GM21528 (cell line): ENCODE measurements around the gene PNPLA4.

ENCODE experiments used
- ATAC-seq: cut with Tn5 transposase; IDR thresholded peaks from one replicate; pipeline ENCODE4 v1.9.1; 2021; ENCODE audit warnings: mild to moderate bottlenecking, moderate library complexity; ENCODE audit not compliant: unreplicated experiment, low FRiP score

Gene PNPLA4, protein sequence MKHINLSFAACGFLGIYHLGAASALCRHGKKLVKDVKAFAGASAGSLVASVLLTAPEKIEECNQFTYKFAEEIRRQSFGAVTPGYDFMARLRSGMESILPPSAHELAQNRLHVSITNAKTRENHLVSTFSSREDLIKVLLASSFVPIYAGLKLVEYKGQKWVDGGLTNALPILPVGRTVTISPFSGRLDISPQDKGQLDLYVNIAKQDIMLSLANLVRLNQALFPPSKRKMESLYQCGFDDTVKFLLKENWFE

DNA sequence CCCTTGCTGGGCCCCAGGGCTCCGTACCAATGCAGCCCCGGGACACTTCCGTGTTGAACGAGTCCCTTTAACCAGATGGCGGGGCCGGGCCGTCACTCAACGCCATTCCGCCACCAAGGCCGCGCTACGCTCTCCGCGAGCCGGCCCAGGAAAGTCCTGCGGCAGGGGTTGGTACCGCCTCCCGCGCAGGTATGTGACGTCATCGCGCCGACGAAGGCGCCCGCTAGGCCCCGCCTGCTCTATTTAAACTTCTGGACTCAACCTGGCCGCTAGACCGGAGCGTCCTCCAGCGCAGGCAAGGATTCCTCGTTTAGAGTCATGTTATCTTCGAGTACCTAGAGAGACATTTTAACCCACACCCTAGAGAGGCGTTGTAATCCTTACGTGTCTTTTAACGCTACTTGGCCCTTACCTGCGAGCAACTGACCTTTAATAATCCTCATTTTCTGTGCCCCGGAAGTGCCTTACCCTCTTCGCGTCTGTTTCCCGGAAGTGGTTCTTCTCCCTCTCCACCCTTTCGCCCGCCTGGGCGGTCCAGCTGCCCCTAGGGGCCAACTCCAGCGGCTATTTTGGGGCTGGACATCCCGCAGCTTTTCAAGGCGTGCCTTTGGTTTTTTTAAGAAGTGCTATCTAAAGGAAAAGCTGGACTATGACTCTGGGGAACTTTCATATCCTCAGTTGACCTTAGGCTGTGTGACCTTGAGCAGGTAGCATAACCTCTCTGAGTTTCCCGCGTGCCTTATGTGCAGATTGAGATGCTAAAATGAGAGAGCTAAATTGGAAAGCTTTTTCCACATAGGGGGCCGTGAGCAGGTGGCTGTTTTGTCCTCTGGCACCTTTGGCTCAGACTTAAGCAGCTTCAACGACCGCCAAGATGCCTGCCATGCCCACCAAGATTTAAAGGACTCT is at the start of gene PNPLA4:
PNPLA4 (minus strand) TSS at position 155 of the 909 bp plus-strand sequence. CDS start 1,294 bp downstream, outside the sequence.
- ATAC-seq: peak; percentile 98

DNA sequence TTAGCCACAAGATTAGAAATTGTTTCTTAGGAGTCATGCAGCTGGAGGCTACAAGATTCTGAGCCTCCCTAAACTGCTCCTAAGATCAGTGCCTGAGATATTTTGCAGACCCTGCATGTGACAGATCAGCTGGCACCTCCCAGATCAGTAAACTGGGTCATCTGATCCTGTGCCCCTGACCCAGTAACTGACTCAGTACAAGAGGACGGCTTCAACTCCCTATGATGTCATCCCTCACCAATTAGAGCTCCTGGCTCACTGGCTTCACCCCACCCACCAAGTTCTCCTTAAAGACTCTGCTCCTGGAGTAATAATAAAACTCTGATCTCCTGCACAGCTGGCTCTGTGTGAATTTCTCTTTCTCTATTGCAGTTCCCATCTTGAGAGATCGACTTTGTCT is 45.4 kb upstream of the PNPLA4 start:
- ATAC-seq: no peak

DNA sequence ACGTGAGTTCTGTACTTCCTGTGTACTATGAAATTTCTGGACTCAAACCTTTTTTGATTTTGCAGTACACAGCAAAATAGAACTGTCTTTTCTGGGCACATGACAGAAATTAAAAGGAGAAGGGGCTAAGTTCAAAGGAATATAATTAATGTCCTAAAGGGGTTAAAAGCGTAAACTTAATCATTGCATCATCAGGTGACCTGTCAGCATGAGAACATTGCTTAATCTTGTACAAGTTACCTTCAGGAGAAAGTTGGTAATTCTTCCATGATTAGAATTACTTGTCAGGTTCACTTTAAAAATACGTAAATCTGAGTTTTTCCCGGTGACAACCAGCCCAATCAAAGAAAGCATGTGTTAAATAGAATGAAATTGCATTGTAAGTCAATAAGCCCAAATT is 43.2 kb upstream of the PNPLA4 start:
- ATAC-seq: no peak

DNA sequence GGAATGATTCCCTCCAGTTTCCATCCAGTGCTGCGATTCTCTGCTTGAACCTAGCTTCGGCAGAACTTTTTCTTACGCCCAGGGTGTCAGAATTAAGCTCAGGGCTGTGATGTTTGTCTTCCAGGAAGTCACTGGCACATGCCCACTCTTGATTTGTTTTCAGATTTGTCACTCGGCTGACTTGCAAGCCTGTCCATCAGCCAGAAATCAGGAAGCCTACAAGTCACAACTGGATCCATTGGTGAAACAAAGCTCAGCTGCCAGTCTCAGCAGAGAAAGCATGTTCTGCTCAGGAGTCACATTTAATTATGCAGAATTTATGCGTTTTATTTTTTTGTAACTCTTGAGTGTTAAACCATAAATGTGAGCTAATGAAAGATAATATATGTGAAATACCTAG is 38.2 kb upstream of the PNPLA4 start:
- no peak for ATAC-seq

DNA sequence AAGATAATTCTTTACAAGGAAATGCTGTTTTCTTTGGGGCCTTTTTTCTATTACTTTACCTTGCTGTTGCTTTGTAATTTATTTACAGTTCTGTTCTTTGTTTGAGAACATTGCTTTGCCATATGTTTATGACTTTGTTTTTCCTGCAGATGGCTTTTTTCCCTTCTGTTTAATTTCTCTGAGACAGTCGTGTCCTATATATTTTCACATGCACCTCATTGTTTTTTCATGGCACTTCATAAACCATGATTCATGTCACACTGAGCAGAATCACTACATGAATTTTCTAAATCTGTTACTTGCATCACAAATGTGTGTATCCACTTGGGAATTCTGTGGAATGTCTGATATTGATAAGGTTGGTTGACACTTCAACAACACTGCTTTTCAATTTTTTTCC is 33.0 kb upstream of the PNPLA4 start:
- no peak for ATAC-seq

DNA sequence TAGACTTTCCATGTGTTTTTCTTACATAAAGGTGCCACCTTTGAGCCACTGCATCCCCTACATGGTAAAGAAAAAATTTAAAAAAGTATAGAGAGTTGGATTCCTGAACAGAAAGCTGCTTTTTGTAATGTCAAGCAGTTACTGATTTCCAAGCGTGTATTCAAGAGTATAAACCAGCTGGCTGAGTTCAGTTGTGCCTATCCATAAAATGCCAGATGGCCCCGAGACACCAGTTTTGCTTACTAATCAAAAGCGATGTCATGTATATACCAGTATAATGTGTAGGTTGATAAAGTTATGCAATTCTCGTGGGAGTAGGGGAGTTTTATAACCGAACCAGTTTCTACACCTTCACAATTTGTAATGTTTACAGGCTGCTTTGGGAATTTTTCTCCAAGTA is 26.2 kb upstream of the PNPLA4 start:
- ATAC-seq: no peak

DNA sequence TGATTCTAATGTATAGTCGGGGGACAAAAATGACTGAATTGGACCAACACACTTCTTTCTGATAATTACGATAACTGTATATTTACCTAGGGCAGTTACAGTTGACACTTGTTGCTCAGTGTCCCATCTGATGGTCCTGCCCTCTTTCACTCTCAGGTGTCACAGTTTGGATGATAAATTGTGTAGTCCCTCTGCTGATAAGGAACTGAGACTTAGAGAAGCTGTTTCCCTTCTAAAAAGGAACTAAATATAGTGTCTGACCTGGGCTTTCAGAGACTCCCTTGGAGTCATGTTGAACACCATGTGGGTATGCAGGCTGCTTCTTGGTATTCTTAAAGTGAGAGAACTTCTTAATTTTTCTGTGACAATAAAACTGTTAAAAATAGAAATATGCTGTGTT is 23.7 kb upstream of the PNPLA4 start:
- ATAC-seq: peak; percentile 96

DNA sequence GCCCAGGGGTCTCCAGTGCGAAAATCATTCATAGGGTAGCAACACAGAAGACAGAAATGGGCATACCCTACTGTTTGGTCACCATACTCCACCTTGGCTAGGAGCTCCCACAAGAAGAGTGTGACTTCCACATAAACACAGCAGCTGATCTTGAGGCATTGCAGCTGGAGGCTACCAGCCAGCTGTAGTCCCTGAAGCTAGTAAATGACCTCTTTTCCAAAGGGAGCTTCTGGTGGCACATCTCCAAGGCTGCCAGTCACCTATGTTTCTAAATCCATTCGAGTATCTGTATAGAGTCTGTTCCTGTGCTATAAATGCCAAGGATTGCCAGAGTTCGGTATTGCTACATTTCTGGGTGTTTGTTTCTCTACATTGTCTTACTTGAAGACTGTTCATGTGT is 21.3 kb upstream of the PNPLA4 start:
- no peak for ATAC-seq

DNA sequence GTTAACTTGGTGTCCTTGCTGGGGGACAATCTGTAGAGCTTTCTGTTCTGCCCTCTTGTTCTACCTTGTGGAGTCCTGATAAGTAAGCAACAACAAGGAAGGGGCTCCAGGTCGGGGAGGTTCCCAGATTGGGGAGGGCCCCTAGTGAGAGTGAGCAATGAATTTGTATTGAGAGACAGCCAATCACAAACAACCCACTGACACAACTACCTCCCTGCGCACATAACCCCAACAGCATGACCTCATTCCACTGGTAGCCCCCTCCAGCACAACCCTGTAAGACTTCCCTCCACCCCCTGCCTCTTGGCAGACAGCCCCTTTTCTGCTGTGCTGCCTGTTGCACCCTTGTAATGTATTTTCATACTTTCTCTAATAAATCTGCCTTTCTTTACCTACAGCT is 19.7 kb upstream of the PNPLA4 start:
- ATAC-seq: no peak

DNA sequence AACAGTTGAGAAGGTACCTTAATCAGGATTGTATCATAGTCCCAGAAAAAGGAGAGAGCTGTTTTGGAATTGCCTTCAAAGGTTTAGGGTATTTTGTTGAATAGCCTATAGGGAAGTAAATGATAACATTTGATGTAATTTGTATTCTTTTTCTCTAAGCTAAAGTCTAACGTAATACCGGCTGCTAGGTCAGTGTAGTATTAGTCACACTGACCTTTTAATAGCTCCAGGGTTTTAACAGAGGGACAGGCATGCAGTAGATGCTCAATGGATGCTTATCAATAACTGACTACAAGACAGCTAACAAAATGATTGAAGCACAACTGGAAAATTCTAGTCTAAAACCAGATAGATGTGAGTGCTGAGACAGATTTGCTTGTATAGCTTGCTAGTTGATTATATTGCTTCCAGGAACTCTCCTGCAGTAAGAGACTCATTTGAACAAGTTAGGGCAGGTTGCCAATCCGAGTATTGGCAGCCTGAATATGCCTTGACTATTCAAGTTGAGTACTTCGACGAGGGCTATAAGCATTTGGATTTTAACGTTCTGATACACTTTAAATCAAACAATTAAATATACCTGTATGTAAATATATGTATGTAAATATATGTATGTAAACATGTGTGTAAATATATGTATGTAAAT is 16.5 kb upstream of the PNPLA4 start:
- no peak for ATAC-seq

DNA sequence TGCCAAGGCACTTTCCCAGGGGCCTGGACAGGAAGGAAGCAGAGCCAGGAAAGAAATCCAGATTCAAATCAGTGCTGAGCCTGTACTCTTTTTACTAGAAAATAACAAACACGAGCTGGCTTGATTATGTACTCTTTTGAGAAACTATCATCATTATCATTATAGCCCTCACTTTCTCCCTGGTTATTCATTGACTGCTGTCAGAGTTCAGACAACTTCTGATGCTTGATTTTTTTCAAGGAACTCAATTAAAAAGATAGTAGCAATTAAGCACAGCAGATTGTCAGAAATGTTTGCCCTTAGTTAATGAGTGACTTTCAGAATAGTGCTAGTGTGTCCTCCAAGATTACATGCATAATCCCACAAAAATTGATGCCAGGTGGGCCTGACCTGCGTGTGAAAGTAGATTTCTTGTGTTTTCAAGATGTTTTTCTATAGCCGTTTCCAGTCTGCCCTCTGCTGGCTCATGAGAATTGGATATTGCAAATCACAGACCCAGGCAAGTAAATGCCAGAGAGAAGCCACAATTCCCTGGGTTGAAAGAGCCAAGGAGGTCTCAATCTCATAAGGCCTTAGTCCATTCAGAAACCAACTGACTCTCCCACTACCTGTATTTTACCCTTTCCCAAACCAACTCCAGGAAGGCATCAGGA is 14.3 kb upstream of the PNPLA4 start:
- ATAC-seq: no peak

DNA sequence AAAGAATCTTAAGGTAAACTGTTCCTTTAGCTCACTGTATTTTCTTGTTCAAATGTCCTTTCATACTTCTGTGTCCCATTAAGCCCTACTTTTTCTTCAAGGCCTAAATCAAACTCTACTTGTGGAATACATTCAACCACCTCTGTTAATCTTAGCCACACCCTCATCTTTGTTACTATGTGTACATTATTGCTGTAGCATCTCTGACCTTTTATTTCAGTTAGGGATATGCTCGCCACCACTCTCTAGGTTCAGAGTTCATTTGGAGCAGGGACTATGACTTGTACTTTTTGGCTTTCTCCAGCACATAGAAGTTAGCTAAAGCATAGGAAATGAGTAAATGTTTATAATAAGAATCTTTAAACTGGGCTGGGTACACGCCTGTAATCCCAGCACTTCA is 6.8 kb upstream of the PNPLA4 start:
- no peak for ATAC-seq

DNA sequence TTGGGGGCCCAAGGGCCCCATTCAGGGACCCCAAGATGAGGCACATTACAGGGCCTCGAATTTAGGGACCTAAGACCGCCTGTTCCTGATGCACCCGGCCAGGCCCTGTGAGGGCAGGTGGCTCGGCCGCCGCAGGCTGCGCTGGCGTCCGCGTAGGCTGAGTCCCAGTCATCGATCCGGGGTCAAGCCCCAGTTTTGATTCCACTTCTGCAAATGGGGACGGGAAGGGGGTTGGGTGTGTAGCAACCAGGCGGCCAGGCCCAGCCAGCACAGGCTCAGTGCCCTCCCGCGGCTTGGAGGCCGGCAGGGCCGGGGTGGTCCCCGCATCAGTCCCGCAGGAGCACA is 327 bp downstream of the PNPLA4 start:
- no peak for ATAC-seq

DNA sequence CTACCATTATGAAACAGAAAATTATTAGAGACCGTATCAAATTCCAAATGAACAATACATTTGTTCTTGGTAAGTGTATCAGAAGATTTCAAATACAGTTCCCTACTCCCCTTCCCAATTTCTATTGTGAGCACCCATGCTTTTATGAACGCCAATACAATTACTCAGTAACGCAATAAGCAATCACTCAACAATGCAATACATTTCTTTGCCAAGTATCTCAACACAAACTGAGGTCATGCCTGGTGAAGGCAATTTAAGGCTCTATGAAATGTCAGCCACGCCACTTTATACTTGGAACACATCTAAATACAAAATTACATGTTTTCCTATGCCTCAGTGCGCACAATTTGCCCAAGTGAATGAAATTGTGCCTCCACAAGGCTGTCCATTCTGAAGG is 712 bp downstream of the PNPLA4 start:
- no peak for ATAC-seq

DNA sequence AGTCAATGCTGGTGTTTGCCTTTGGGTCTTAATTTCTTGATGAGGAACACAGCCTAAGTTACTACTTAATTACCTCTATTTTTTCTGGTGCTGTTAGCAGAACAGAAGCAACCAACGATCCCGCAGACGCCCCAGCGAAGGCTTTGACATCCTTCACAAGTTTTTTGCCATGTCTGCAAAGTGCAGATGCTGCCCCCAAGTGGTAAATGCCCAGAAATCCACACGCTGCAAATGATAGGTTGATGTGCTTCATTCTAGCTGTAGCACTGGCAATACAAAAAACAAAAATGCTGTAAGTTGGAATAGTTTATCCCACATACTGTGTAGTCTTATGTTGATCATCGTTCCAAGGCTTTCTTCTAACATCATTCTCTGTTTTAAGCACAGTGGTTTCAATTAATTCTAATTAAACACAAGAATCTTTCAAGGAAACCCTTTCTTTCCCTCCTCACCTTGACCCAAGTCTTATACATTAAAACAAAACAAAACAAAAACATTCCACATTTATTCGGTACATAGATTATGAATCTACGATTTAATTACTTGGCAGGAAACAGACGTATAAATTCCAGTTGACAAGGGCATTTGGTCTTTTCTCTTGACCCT is 1.2 kb downstream of the PNPLA4 start:
- no peak for ATAC-seq

DNA sequence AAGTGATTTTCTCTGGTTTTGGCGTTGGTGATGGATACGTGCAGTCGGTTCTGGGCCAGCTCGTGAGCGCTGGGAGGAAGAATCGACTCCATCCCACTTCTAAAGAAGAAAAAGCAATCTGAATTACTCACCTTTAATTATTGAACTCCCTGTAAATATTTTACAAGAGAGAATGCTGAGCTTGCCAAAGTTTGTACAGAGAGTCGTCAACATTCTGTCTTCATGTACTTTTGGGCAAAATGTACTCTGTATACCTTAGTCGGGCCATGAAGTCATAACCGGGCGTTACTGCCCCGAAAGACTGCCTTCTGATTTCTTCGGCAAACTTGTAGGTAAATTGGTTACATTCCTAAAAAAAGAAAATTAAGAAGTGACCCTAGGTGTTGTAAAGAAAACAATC is 5.5 kb downstream of the PNPLA4 start:
- no peak for ATAC-seq

DNA sequence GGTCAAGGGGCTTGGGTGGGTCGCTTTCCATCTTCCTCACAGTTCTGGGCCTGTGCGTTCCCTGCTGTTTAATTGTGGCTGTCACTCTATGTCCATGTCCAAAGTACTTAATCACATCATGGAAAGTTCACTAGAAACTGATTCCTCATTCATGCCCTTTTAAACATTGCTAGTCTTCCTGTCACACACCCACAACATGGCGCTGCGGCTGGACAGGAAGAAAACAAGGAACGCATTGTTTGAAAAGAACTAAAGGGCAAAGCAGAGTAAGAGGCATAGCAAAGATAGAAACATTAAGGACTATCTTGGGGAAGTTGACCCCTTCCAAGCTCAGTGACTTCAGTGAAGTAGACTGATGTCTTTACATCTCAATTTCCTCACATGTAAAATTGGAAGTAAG is 18.4 kb downstream of the PNPLA4 start:
- ATAC-seq: no peak

DNA sequence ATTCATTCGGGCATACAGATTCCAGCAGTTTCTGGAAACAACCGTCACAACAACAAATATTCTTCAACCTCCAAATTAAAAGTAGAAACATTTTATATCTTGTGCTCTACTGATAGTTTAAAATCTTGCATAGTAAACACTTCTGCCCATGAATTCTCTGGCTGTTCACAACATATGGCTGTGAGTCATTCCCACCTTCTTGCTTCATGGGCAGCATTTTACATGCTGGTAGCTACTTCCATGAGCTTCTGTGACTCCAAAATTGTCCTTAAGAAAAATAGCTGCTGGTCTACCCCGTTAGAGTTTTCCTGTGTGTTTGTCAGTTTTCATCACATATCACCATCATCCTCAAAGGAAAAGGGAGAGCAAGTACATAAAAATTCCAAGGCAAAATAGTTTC is 22.7 kb downstream of the PNPLA4 start:
- no peak for ATAC-seq

DNA sequence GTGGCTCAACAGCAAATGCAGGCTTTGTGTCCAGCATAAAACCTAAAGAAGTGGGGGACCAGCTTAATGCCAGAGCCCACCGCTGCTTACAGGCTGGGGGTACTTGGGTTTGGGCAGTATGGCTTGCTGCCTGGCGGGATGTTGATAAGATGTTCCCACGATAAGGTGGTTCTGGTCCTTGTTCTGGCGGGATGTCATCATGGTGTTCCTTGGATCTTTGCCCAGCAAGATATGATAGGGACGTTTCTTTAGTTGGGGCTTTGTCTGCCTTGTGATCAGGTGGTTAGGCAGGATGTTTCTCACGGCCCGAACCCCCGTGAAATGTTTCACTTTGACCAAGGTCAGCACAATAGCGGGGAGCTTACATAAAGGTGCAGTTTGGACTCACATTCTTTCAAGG is 35.3 kb downstream of the PNPLA4 start:
- no peak for ATAC-seq

DNA sequence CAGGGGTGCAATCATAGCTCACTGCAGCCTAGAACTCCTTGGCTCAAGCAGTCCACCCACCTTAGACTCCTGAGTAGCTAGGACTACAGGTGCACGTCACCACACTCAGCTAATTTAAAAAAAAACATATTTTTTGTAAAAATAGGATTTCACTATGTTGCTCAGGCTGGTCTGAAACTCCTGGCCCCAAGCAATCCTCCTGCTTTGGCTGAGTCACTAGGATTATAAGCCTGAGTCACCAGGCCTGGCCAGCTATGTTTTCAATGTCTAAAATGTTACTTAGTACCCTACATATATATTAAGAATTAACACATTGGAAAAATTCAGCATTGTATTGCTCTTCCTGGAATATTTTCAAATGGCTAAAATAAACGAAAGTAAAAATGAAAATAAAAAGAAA is 37.5 kb downstream of the PNPLA4 start:
- ATAC-seq: no peak

DNA sequence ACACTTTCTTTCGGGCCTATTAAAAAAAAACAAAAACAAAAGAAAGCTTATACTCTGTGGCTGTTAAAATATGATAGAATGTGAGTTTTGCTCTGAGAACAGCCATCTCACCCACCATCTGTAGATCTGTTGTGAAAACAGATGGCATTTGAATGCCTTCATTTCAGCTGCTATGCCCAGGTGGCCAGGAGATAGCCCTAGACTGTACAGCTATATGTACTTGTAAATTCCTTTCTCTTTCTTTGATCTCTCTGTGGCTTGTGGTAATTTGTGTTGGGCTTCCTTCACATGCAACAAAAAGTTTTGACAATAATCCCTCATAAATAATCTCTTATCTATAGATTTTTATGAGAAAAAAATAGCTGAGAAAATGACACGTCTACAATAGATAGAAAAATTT is 38.1 kb downstream of the PNPLA4 start:
- ATAC-seq: no peak
